PC-3 (cell line): ENCODE data around the gene CDK15. TPM values are rescaled to one million over a fixed set of nuclear protein-coding genes. Genes with fewer than 3 reads are reported as not detected.
A peak's percentile ranks its signal among the peaks of the same experiment; 100 is the strongest.

ENCODE experiments used
- ATAC-seq: fragments of 200-7000 bp; cut with Tn5 transposase; 2 replicates; pipeline ENCODE4 v1.9.1; 2020; ENCODE audit warnings: mild to moderate bottlenecking, moderate library complexity
- BruUV-seq: library from RNA; stranded (reverse); fragments of 400-500 nt; replicated peaks from 2 replicates; lab custom pipeline; 2021; lab: Mats Ljungman, UMichigan
- CTCF ChIA-PET: fragments of 300-600 bp; sonication (Branson Sonifier 250); formaldehyde crosslinking; loops from one replicate; lab custom pipeline; 2022; ENCODE audit warnings: antibody characterized with exemption; lab: Charles Lee
- POLR2A ChIA-PET: fragments of 300-600 bp; sonication (Branson Sonifier 250); formaldehyde crosslinking; loops from one replicate; lab custom pipeline; 2022; ENCODE audit warnings: antibody characterized with exemption; ENCODE audit not compliant: unreplicated experiment; lab: Charles Lee
- DNase-seq: peaks from one replicate; pipeline ENCODE4 v3.0.0-alpha.2; 2015
- H2AFZ ChIP-seq: fragments of 300-600 bp; sonication (generic); 2 replicates; pipeline ENCODE4 v1.6.0; 2016; ENCODE audit warnings: antibody characterized with exemption, low read length
- H3F3A ChIP-seq: fragments of 300-600 bp; sonication (generic); one replicate; pipeline ENCODE4 v1.6.0; 2017; ENCODE audit warnings: antibody characterized with exemption, low read length, control low read depth, mild to moderate bottlenecking; ENCODE audit not compliant: unreplicated experiment
- H3K27ac ChIP-seq: fragments of 300-600 bp; sonication (generic); 2 replicates; pipeline ENCODE4 v1.5.1; 2016; ENCODE audit warnings: mild to moderate bottlenecking, low read length
- H3K27me3 ChIP-seq: fragments of 300-600 bp; sonication (generic); 2 replicates; pipeline ENCODE4 v1.6.1; 2016; ENCODE audit warnings: low read length, mixed read lengths
- H3K36me3 ChIP-seq: fragments of 300-600 bp; sonication (generic); 2 replicates; pipeline ENCODE4 v1.6.1; 2016; ENCODE audit warnings: low read depth, mixed run types, low read length, mixed read lengths
- H3K4me1 ChIP-seq: fragments of 300-600 bp; sonication (generic); 2 replicates; pipeline ENCODE4 v1.5.1; 2016; ENCODE audit warnings: low read length; ENCODE audit not compliant: insufficient read depth
- H3K4me2 ChIP-seq: fragments of 300-600 bp; sonication (generic); 2 replicates; pipeline ENCODE4 v1.6.0; 2016; ENCODE audit warnings: low read length
- H3K4me3 ChIP-seq: fragments of 300-600 bp; sonication (generic); 2 replicates; pipeline ENCODE4 v1.5.1; 2016; ENCODE audit warnings: mild to moderate bottlenecking, low read length, mixed read lengths
- H3K79me2 ChIP-seq: fragments of 300-600 bp; sonication (generic); 2 replicates; pipeline ENCODE4 v1.6.1; 2017; ENCODE audit warnings: low read length, mixed read lengths
- H3K9ac ChIP-seq: fragments of 300-600 bp; sonication (generic); 2 replicates; pipeline ENCODE4 v1.6.0; 2016; ENCODE audit warnings: mild to moderate bottlenecking, low read length
- H3K9me2 ChIP-seq: fragments of 300-600 bp; sonication (generic); replicated peaks from 2 replicates; pipeline ENCODE4 v1.6.1; 2016; ENCODE audit warnings: mixed run types, low read length, mixed read lengths
- H3K9me3 ChIP-seq: fragments of 300-600 bp; sonication (generic); 2 replicates; pipeline ENCODE4 v1.6.1; 2016; ENCODE audit warnings: low read length, mixed read lengths
- H4K20me1 ChIP-seq: fragments of 300-600 bp; sonication (generic); 2 replicates; pipeline ENCODE4 v1.6.1; 2016; ENCODE audit warnings: low read length, mixed read lengths
- CTCF ChIP-seq: fragments of 300-600 bp; sonication (generic); conservative IDR thresholded peaks from 2 replicates; pipeline ENCODE4 v1.5.1; 2017; ENCODE audit warnings: antibody characterized with exemption, low read depth, mild to moderate bottlenecking, low read length
- EZH2 ChIP-seq: fragments of 300-600 bp; sonication (generic); IDR thresholded peaks from one replicate; pipeline ENCODE4 v1.6.1; 2017; ENCODE audit warnings: antibody characterized with exemption, mild to moderate bottlenecking, low read length; ENCODE audit not compliant: unreplicated experiment
- EZH2phosphoT487 ChIP-seq: fragments of 300-600 bp; sonication (generic); IDR thresholded peaks from 2 replicates; pipeline ENCODE4 v1.6.1; 2018; ENCODE audit warnings: mild to moderate bottlenecking, antibody characterized with exemption, low read length, borderline replicate concordance
- intact Hi-C: fragments of 100-400 bp; cut with micrococcal nuclease; formaldehyde crosslinking; loops from 2 replicates; pipeline ENCODE4 v1.9.0; 2023
- total RNA-seq: library from RNA; depleted of rRNA; stranded (reverse); fragments of >200 nt; gene quantifications from 2 replicates; pipeline ENCODE4 v1.2.3, GENCODE V29; 2014

Gene CDK15
- total RNA-seq, 1 experiment from 2014 or later = 2.4 TPM

DNA sequence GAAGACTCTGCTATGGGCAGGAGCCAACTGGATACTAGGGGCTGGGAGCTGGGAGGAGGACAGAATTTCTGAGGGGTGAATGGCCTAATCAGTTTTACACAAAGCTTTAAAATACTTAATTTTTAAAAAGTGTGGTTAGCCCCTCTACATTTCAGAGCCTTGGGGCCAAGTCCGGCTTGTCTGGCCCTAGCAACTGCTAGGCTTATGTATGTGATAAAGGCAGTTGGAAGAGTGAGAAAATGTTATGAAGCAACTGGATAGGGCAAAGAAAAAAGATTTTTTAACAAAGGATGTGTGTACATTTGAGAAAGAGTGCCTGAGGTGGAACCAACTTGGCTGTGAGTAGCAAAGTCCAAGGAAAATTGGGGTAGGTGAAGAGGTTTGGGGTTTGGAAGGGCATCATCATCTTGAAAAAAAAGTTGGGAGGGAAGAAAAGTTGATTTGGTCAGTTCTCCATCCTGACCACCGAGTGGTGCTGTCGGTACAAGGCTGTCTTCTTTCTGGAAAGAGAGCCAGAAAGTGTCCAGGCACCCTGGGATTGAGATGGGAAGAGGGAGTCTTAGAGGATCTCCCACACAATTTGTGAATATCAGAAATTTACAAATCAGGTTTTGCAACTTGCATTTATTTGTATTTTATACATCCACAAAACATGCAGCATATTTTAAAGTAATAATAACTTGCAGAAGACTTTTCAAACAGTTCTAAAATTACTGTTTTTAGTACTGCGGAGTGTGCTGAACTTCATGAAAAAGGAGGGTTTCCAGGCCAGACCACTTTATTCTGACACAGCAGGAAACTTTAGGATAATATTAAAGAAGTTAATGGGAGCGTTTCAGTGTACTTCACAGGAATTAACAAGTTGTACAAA is 10.5 kb upstream of the CDK15 start:
- POLR2A ChIA-PET = no interaction called here
- H3K4me2 ChIP-seq = no peak overlapping the region
- intact Hi-C loops = loop anchor here (1.0 to 5.0 kb wide), 4 partner anchors 64 to 382 kb away; no protein-coding TSS in a partner anchor
- no peaks in the 10 kb centered on the region for H4K20me1 ChIP-seq
- no peaks in the 10 kb centered on the region for H3K79me2 ChIP-seq
- DNase-seq = peak; percentile 70
- H2AFZ ChIP-seq = no peak overlapping the region
- no peaks in the 10 kb centered on the region for H3K36me3 ChIP-seq
- H3K9me2 ChIP-seq = no peaks in the 10 kb centered on the region
- BruUV-seq = no TSS peak
- peaks cover 6% of the 10 kb centered on the region for H3F3A ChIP-seq
- H3K9ac ChIP-seq = no peak overlapping the region
- peaks cover 28% of the 10 kb centered on the region for H3K4me1 ChIP-seq
- no peaks in the 10 kb centered on the region for H3K27me3 ChIP-seq
- ATAC-seq = peak; percentile 20; the same call in 1 of the 2 replicates
- H3K27ac ChIP-seq = peak overlapping the region; percentile 96
- peak; percentile 85 for TF ChIP-seq CTCF
- TF ChIP-seq EZH2phosphoT487 = no peak
- H3K4me3 ChIP-seq = no peak overlapping the region
- CTCF ChIA-PET = interaction anchor here (0.6 kb wide), 1 partner anchor 45 kb away, joined by 9 read pairs; no protein-coding TSS in a partner anchor
- H3K9me3 ChIP-seq = no peaks in the 10 kb centered on the region

DNA sequence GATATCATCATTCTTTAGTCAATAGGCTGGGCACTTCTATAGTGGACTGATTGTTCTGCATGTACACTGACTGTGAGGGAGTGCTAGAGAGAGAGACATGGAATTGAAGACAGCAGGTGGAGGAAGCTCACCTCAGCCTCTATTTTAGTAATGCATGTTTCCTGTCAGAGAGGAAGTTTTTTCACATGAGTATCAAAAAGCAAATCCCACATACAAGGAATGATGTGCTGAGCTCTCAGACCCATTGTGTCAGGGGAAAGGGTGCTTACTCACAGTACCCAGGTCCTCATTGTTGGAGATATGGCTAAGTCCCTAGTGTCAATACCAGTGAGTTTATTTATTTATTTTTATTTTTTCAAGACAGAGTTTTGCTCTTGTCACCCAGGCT is 9.9 kb upstream of the CDK15 start:
- CTCF ChIA-PET = no interaction called here
- TF ChIP-seq CTCF = no peak
- TF ChIP-seq EZH2 = no peak
- no peak for TF ChIP-seq EZH2phosphoT487
- BruUV-seq = no TSS peak
- Histone ChIP-seq H3K36me3 (no peaks in the 10 kb centered on the region), H3K4me3 (no peak overlapping the region), H3K9me3 (no peaks in the 10 kb centered on the region), H3K4me2 (no peak overlapping the region), H3K27me3 (no peaks in the 10 kb centered on the region), H3K9ac (no peak overlapping the region), H4K20me1 (no peaks in the 10 kb centered on the region), H3F3A (peaks cover 6% of the 10 kb centered on the region), H3K4me1 (peaks cover 28% of the 10 kb centered on the region), H3K9me2 (no peaks in the 10 kb centered on the region), H2AFZ (no peak overlapping the region), H3K27ac (peak overlapping the region; percentile 96), H3K79me2 (no peaks in the 10 kb centered on the region)
- POLR2A ChIA-PET = interaction anchor here (0.5 kb wide), 1 partner anchor 15 kb away, joined by 3 read pairs; no protein-coding TSS in a partner anchor
- ATAC-seq (no peak), DNase-seq (peak; percentile 26)
- intact Hi-C loops = loop anchor here (1.0 to 5.0 kb wide), 4 partner anchors 64 to 382 kb away; no protein-coding TSS in a partner anchor
